ENCODE results near the gene LARP4.

The LARP4 gene

DNA sequence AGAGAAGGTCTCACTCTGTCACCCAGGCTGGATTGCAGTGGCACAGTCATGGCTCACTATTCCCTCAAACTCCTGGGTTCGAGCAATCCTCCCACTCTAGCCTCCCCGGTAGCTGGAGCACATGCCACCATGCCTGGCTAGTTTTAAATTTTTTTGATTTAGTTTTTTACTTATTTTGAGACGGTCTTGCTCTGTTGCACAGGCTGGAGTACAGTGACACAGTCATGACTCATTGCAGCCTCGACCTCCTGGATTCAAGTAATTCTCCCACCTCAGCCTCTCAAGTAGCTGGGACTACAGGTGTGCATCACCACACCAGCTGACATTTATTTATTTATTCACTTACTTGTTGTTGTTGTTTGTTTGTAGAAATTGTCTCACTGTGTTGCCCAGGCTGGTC is 81.9 kb downstream of the LARP4 start:
- Histone ChIP-seq H3K4me1 (ENCODE audit: control insufficient read depth, insufficient read depth, low read length) (no peaks in the 10 kb centered on the region), H3K36me3 (ENCODE audit: control insufficient read depth in 2 of 2, insufficient read depth in 1 of 2, low read length in 2 of 2) (peaks cover 0 to 4% of the 10 kb centered on the region in 2 experiments; a peak in 2 of 3 replicates), H3K27ac (ENCODE audit: extremely low read depth, low read depth, low read length) (no peak overlapping the region), H3K9me3 (ENCODE audit: control insufficient read depth, insufficient read depth, low read depth, low read length) (no peaks in the 10 kb centered on the region), H3K4me3 (ENCODE audit: low read depth, low read length) (no peak overlapping the region)
- TF ChIP-seq ZNF785 (tag by site-specific recombination; IDR thresholded peaks at IDR 0.05) (no peak), GLI4 (tag by site-specific recombination; IDR thresholded peaks at IDR 0.05) (no peak), MYNN (tag by site-specific recombination; IDR thresholded peaks at IDR 0.05; ENCODE audit: borderline replicate concordance) (no peak), ZNF701 (tag by site-specific recombination; IDR thresholded peaks at IDR 0.05) (no peak), ZNF529 (tag by site-specific recombination; IDR thresholded peaks at IDR 0.05; ENCODE audit: insufficient replicate concordance) (no peak), ZNF16 (tag by site-specific recombination; IDR thresholded peaks at IDR 0.05; ENCODE audit: low read depth) (no peak), PRDM1 (tag by site-specific recombination; IDR thresholded peaks at IDR 0.05) (no peak), ZNF596 (tag by site-specific recombination; IDR thresholded peaks at IDR 0.05) (no peak), ZNF791 (tag by site-specific recombination; IDR thresholded peaks at IDR 0.05) (no peak), SP7 (tag by site-specific recombination; IDR thresholded peaks at IDR 0.05) (no peak), ZSCAN16 (tag by site-specific recombination; IDR thresholded peaks at IDR 0.05) (no peak), ZNF501 (tag by site-specific recombination; IDR thresholded peaks at IDR 0.05) (no peak), ZFP3 (tag by site-specific recombination; IDR thresholded peaks at IDR 0.05; ENCODE audit: low read depth) (no peak), GFI1B (tag by site-specific recombination; IDR thresholded peaks at IDR 0.05) (no peak)
- TF ChIP-seq, protein P1, sequence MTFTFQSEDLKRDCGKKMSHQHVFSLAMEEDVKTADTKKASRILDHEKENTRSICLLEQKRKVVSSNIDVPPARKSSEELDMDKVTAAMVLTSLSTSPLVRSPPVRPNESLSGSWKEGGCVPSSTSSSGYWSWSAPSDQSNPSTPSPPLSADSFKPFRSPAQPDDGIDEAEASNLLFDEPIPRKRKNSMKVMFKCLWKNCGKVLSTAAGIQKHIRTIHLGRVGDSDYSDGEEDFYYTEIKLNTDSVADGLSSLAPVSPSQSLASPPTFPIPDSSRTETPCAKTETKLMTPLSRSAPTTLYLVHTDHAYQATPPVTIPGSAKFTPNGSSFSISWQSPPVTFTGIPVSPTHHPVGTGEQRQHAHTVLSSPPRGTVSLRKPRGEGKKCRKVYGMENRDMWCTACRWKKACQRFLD (tag by site-specific recombination; IDR thresholded peaks at IDR 0.05), result no peak
- TF ChIP-seq, protein P2, sequence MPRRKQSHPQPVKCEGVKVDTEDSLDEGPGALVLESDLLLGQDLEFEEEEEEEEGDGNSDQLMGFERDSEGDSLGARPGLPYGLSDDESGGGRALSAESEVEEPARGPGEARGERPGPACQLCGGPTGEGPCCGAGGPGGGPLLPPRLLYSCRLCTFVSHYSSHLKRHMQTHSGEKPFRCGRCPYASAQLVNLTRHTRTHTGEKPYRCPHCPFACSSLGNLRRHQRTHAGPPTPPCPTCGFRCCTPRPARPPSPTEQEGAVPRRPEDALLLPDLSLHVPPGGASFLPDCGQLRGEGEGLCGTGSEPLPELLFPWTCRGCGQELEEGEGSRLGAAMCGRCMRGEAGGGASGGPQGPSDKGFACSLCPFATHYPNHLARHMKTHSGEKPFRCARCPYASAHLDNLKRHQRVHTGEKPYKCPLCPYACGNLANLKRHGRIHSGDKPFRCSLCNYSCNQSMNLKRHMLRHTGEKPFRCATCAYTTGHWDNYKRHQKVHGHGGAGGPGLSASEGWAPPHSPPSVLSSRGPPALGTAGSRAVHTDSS (tag by site-specific recombination; IDR thresholded peaks at IDR 0.05), result no peak
- TF ChIP-seq, protein P3, sequence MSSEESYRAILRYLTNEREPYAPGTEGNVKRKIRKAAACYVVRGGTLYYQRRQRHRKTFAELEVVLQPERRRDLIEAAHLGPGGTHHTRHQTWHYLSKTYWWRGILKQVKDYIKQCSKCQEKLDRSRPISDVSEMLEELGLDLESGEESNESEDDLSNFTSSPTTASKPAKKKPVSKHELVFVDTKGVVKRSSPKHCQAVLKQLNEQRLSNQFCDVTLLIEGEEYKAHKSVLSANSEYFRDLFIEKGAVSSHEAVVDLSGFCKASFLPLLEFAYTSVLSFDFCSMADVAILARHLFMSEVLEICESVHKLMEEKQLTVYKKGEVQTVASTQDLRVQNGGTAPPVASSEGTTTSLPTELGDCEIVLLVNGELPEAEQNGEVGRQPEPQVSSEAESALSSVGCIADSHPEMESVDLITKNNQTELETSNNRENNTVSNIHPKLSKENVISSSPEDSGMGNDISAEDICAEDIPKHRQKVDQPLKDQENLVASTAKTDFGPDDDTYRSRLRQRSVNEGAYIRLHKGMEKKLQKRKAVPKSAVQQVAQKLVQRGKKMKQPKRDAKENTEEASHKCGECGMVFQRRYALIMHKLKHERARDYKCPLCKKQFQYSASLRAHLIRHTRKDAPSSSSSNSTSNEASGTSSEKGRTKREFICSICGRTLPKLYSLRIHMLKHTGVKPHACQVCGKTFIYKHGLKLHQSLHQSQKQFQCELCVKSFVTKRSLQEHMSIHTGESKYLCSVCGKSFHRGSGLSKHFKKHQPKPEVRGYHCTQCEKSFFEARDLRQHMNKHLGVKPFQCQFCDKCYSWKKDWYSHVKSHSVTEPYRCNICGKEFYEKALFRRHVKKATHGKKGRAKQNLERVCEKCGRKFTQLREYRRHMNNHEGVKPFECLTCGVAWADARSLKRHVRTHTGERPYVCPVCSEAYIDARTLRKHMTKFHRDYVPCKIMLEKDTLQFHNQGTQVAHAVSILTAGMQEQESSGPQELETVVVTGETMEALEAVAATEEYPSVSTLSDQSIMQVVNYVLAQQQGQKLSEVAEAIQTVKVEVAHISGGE (tag by site-specific recombination; conservative IDR thresholded peaks at IDR 0.05; ENCODE audit: low read depth), result no peak
- TF ChIP-seq, protein P4, sequence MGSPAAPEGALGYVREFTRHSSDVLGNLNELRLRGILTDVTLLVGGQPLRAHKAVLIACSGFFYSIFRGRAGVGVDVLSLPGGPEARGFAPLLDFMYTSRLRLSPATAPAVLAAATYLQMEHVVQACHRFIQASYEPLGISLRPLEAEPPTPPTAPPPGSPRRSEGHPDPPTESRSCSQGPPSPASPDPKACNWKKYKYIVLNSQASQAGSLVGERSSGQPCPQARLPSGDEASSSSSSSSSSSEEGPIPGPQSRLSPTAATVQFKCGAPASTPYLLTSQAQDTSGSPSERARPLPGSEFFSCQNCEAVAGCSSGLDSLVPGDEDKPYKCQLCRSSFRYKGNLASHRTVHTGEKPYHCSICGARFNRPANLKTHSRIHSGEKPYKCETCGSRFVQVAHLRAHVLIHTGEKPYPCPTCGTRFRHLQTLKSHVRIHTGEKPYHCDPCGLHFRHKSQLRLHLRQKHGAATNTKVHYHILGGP (tag by site-specific recombination; IDR thresholded peaks at IDR 0.05), result no peak
- TF ChIP-seq, protein P5, sequence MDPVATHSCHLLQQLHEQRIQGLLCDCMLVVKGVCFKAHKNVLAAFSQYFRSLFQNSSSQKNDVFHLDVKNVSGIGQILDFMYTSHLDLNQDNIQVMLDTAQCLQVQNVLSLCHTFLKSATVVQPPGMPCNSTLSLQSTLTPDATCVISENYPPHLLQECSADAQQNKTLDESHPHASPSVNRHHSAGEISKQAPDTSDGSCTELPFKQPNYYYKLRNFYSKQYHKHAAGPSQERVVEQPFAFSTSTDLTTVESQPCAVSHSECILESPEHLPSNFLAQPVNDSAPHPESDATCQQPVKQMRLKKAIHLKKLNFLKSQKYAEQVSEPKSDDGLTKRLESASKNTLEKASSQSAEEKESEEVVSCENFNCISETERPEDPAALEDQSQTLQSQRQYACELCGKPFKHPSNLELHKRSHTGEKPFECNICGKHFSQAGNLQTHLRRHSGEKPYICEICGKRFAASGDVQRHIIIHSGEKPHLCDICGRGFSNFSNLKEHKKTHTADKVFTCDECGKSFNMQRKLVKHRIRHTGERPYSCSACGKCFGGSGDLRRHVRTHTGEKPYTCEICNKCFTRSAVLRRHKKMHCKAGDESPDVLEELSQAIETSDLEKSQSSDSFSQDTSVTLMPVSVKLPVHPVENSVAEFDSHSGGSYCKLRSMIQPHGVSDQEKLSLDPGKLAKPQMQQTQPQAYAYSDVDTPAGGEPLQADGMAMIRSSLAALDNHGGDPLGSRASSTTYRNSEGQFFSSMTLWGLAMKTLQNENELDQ (tag by site-specific recombination; IDR thresholded peaks at IDR 0.05; ENCODE audit: low read depth), result no peak
- TF ChIP-seq, protein P6, sequence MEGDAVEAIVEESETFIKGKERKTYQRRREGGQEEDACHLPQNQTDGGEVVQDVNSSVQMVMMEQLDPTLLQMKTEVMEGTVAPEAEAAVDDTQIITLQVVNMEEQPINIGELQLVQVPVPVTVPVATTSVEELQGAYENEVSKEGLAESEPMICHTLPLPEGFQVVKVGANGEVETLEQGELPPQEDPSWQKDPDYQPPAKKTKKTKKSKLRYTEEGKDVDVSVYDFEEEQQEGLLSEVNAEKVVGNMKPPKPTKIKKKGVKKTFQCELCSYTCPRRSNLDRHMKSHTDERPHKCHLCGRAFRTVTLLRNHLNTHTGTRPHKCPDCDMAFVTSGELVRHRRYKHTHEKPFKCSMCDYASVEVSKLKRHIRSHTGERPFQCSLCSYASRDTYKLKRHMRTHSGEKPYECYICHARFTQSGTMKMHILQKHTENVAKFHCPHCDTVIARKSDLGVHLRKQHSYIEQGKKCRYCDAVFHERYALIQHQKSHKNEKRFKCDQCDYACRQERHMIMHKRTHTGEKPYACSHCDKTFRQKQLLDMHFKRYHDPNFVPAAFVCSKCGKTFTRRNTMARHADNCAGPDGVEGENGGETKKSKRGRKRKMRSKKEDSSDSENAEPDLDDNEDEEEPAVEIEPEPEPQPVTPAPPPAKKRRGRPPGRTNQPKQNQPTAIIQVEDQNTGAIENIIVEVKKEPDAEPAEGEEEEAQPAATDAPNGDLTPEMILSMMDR (tag by site-specific recombination; IDR thresholded peaks at IDR 0.05), result no peak
- CTCF ChIA-PET, result interaction anchor here (1.2 kb wide), 1 partner anchor 22 kb away, joined by 5 read pairs; the partner anchor contains the start of gene DIP2B
- POLR2A ChIA-PET, result no interaction called here

Measured in HEK293 (cell line).